PC-9 (cell line): ENCODE data around the gene GPR157. TPM values are rescaled to one million over a fixed set of nuclear protein-coding genes. Genes with fewer than 3 reads are reported as not detected.
A peak's percentile ranks its signal among the peaks of the same experiment; 100 is the strongest.

Experiments used
- BruUV-seq: library from RNA; stranded (reverse); fragments of 400-500 nt; replicated peaks from 2 replicates; lab custom pipeline; 2021; lab: Mats Ljungman, UMichigan
- CTCF ChIA-PET: fragments of 300-600 bp; sonication (Branson Sonifier 250); formaldehyde crosslinking; loops from one replicate; lab custom pipeline; 2022; ENCODE audit warnings: antibody characterized with exemption; lab: Charles Lee
- POLR2A ChIA-PET: fragments of 300-600 bp; sonication (Branson Sonifier 250); formaldehyde crosslinking; loops from one replicate; lab custom pipeline; 2022; ENCODE audit warnings: antibody characterized with exemption; ENCODE audit not compliant: unreplicated experiment; lab: Charles Lee
- DNase-seq, 2 experiments: peaks; one replicate each; pipeline versions ENCODE4 v3.0.0 to v3.0.0-alpha.2; 2015 to 2022; ENCODE audit warnings: mixed read lengths in 1 of 2
- H2AFZ ChIP-seq: fragments of 200-600 bp; sonication (generic); 2 replicates; pipeline ENCODE4 v1.8.1; 2017; ENCODE audit warnings: antibody characterized with exemption
- H3F3A ChIP-seq: fragments of 200-600 bp; sonication (generic); 2 replicates; pipeline ENCODE4 v1.8.1; 2017; ENCODE audit warnings: antibody characterized with exemption, mild to moderate bottlenecking, low read depth; ENCODE audit not compliant: insufficient read depth
- H3K27ac ChIP-seq: fragments of 200-600 bp; sonication (generic); 2 replicates; pipeline ENCODE4 v1.6.1; 2016; ENCODE audit warnings: mixed run types
- H3K27me3 ChIP-seq: fragments of 200-600 bp; sonication (generic); 2 replicates; pipeline ENCODE4 v1.6.1; 2016; ENCODE audit warnings: low read depth, mixed run types; ENCODE audit not compliant: insufficient read depth
- H3K36me3 ChIP-seq: fragments of 200-600 bp; sonication (generic); 2 replicates; pipeline ENCODE4 v1.6.1; 2016; ENCODE audit warnings: low read depth, mixed run types
- H3K4me1 ChIP-seq: fragments of 200-600 bp; sonication (generic); replicated peaks from 2 replicates; pipeline ENCODE4 v1.6.1; 2016; ENCODE audit warnings: mixed run types; ENCODE audit not compliant: insufficient read depth
- H3K4me2 ChIP-seq: fragments of 200-600 bp; sonication (generic); 2 replicates; pipeline ENCODE4 v1.6.1; 2017; ENCODE audit warnings: mixed run types
- H3K4me3 ChIP-seq: fragments of 200-600 bp; sonication (generic); 2 replicates; pipeline ENCODE4 v1.6.1; 2016; ENCODE audit warnings: mixed run types
- H3K79me2 ChIP-seq: fragments of 200-600 bp; sonication (generic); 2 replicates; pipeline ENCODE4 v1.6.1; 2017; ENCODE audit warnings: low read depth, mixed run types
- H3K9me2 ChIP-seq: fragments of 200-600 bp; sonication (generic); 2 replicates; pipeline ENCODE4 v1.8.1; 2017; ENCODE audit warnings: mild to moderate bottlenecking; ENCODE audit not compliant: insufficient read depth
- H3K9me3 ChIP-seq: fragments of 200-600 bp; sonication (generic); 2 replicates; pipeline ENCODE4 v1.8.1; 2016; ENCODE audit warnings: low read depth; ENCODE audit not compliant: insufficient read depth
- H4K20me1 ChIP-seq: fragments of 200-600 bp; sonication (generic); 2 replicates; pipeline ENCODE4 v1.8.1; 2017; ENCODE audit not compliant: insufficient read depth
- EZH2 ChIP-seq: fragments of 200-600 bp; sonication (generic); IDR thresholded peaks from 2 replicates; pipeline ENCODE4 v1.8.0; 2017; ENCODE audit warnings: antibody characterized with exemption, low read depth
- intact Hi-C: fragments of 100-400 bp; cut with micrococcal nuclease; formaldehyde crosslinking; loops from one replicate; pipeline ENCODE4 v1.10.0; 2022; ENCODE audit not compliant: unreplicated experiment
- total RNA-seq: library from RNA; stranded (reverse); gene quantifications from 2 replicates; pipeline ENCODE4 v1.2.3, GENCODE V29; 2021
- TF ChIP-seq, protein P1 (sequence below): fragments of 200-600 bp; sonication (generic); conservative IDR thresholded peaks from 2 replicates; pipeline ENCODE4 v1.6.1; 2017; ENCODE audit warnings: mixed run types, antibody characterized with exemption, mild to moderate bottlenecking, moderate library complexity

Gene GPR157
- total RNA-seq, 1 experiment from 2014 or later: 9.0 TPM

DNA sequence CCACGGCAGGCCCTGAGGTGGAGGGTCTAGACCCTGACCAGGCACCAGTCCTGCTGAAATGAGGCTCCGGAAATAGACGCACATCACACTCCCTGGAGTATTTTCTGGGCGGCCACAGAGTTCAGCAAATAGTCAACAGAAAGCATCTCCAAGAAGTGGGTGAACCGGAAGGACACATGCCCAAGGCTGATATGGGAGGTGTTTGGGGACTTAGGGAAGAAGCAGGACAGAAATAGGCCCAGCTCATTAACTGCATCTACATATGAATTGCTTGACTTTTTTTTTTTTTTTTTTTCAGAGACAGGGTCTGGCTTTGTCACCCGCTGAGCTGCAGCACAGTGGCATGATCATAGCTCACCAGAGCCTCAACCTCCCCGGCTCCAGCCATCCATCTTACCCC, 36.5 kb upstream of the GPR157 start:
- Histone ChIP-seq H3F3A (peaks cover 31% of the 10 kb centered on the region), H3K36me3 (no peaks in the 10 kb centered on the region), H3K4me2 (peak overlapping the region; percentile 59), H3K27ac (peak overlapping the region; percentile 85), H3K4me3 (no peak overlapping the region), H2AFZ (no peak overlapping the region), H3K9me2 (no peaks in the 10 kb centered on the region), H3K27me3 (no peaks in the 10 kb centered on the region), H3K4me1 (peaks cover 45% of the 10 kb centered on the region), H3K79me2 (no peaks in the 10 kb centered on the region), H4K20me1 (no peaks in the 10 kb centered on the region), H3K9me3 (no peaks in the 10 kb centered on the region)
- DNase-seq: peak; percentile 34 to 61
- TF ChIP-seq, protein P1, sequence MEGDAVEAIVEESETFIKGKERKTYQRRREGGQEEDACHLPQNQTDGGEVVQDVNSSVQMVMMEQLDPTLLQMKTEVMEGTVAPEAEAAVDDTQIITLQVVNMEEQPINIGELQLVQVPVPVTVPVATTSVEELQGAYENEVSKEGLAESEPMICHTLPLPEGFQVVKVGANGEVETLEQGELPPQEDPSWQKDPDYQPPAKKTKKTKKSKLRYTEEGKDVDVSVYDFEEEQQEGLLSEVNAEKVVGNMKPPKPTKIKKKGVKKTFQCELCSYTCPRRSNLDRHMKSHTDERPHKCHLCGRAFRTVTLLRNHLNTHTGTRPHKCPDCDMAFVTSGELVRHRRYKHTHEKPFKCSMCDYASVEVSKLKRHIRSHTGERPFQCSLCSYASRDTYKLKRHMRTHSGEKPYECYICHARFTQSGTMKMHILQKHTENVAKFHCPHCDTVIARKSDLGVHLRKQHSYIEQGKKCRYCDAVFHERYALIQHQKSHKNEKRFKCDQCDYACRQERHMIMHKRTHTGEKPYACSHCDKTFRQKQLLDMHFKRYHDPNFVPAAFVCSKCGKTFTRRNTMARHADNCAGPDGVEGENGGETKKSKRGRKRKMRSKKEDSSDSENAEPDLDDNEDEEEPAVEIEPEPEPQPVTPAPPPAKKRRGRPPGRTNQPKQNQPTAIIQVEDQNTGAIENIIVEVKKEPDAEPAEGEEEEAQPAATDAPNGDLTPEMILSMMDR: no peak
- no peak for TF ChIP-seq EZH2
- ChIA-PET CTCF (interaction anchor here (0.6 to 1.1 kb wide), 5 partner anchors 16 to 82 kb away, joined by 3 to 8 read pairs (median 5); no protein-coding TSS in a partner anchor), POLR2A (interaction anchor here (0.6 kb wide), 2 partner anchors 32 to 36 kb away, joined by 4 to 6 read pairs; no protein-coding TSS in a partner anchor)
- intact Hi-C loops: loop anchor here (2.0 kb wide), 1 partner anchor 15 kb away; no protein-coding TSS in a partner anchor
- no TSS peak for BruUV-seq

DNA sequence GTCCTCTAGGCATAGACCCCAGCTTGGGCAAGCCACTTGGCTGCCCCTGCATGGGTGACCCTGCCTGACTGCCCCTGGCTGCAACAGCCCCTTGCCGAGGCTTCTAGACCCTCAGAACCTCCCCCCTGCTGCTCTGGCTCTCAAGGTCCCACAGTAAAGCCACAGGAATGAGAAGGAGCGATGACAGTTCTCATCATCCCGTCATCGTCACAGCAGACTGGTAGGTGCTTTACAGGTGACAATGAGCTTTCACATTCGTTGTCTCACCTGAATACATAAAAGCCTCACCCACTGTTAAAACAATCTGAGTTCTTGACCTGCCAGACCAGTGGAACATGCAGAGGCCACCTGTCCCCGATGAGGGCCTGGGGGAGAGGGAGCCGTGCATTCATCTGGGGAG, 36.0 kb upstream of the GPR157 start:
- Histone ChIP-seq H3F3A (peaks cover 31% of the 10 kb centered on the region), H2AFZ (no peak overlapping the region), H3K79me2 (no peaks in the 10 kb centered on the region), H3K4me2 (peak overlapping the region; percentile 59), H3K27ac (peak overlapping the region; percentile 85), H3K4me1 (peaks cover 45% of the 10 kb centered on the region), H3K27me3 (no peaks in the 10 kb centered on the region), H4K20me1 (no peaks in the 10 kb centered on the region), H3K4me3 (no peak overlapping the region), H3K9me2 (no peaks in the 10 kb centered on the region), H3K36me3 (no peaks in the 10 kb centered on the region), H3K9me3 (no peaks in the 10 kb centered on the region)
- no TSS peak for BruUV-seq
- TF ChIP-seq, protein P1: no peak
- no peak for TF ChIP-seq EZH2
- CTCF ChIA-PET: interaction anchor here (0.6 to 1.1 kb wide), 4 partner anchors 16 to 54 kb away, joined by 3 to 8 read pairs (median 4); no protein-coding TSS in a partner anchor
- intact Hi-C loops: loop anchor here (2.0 kb wide), 1 partner anchor 16 kb away; no protein-coding TSS in a partner anchor
- POLR2A ChIA-PET: interaction anchor here (0.6 kb wide), 2 partner anchors 32 to 35 kb away, joined by 4 to 6 read pairs; no protein-coding TSS in a partner anchor
- peak; percentile 25 to 75 for DNase-seq

DNA sequence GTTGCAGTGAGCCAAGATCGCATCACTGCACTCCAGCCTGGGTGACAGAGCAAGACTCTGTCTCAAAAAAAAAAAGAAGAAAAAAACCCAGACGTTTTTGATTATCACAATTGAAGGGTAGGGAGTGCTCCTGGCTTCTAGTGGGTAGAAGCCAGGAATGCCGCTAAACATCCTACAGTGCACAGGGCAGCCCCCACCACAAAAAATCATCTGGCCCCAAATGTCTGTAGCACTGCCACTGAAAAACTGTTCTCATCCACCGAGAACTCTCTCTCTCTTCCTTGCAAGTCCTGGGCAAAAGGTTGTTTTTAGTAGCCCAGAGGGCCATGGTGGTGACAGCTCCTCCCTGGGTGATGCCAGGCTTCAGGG, 35.6 kb upstream of the GPR157 start:
- peak overlapping the region; percentile 85 for H3K27ac ChIP-seq
- POLR2A ChIA-PET: no interaction called here

More for the DNA sequence above, 35.6 kb upstream of the GPR157 start:
- intact Hi-C loops: loop anchor here (2.0 kb wide), 1 partner anchor 16 kb away; no protein-coding TSS in a partner anchor
- Histone ChIP-seq H3K27me3 (no peaks in the 10 kb centered on the region), H3K36me3 (no peaks in the 10 kb centered on the region), H3K9me3 (no peaks in the 10 kb centered on the region), H3K9me2 (no peaks in the 10 kb centered on the region), H3F3A (peaks cover 31% of the 10 kb centered on the region), H3K4me3 (no peak overlapping the region), H3K4me1 (peaks cover 45% of the 10 kb centered on the region), H3K79me2 (no peaks in the 10 kb centered on the region), H3K4me2 (peak overlapping the region; percentile 59), H4K20me1 (no peaks in the 10 kb centered on the region), H2AFZ (no peak overlapping the region)
- no peak for DNase-seq
- TF ChIP-seq EZH2: no peak
- TF ChIP-seq, protein P1: no peak
- CTCF ChIA-PET: interaction anchor here (0.6 kb wide), 1 partner anchor 50 kb away, joined by 13 read pairs; no protein-coding TSS in a partner anchor
- BruUV-seq: no TSS peak
